BLaER1 (cell line): ENCODE measurements around the gene CFTR.

Source experiments
- H3K27ac ChIP-seq: shearing (Covaris generic); formaldehyde crosslinking; 2 replicates; pipeline ENCODE4 v1.8.1; 2022
- H3K27me3 ChIP-seq: shearing (Covaris generic); formaldehyde crosslinking; 2 replicates; pipeline ENCODE4 v1.8.1; 2022
- H3K36me3 ChIP-seq: shearing (Covaris generic); formaldehyde crosslinking; 2 replicates; pipeline ENCODE4 v1.8.1; 2022
- H3K4me1 ChIP-seq: shearing (Covaris generic); formaldehyde crosslinking; 2 replicates; pipeline ENCODE4 v1.8.1; 2022
- H3K4me2 ChIP-seq: shearing (Covaris generic); formaldehyde crosslinking; 2 replicates; pipeline ENCODE4 v1.8.1; 2022
- H3K4me3 ChIP-seq: shearing (Covaris generic); formaldehyde crosslinking; 2 replicates; pipeline ENCODE4 v1.8.1; 2022
- H3K9ac ChIP-seq: shearing (Covaris generic); formaldehyde crosslinking; 2 replicates; pipeline ENCODE4 v1.8.1; 2022
- H3K9me3 ChIP-seq: shearing (Covaris generic); formaldehyde crosslinking; 2 replicates; pipeline ENCODE4 v1.8.1; 2022
- H4K20me1 ChIP-seq: shearing (Covaris generic); formaldehyde crosslinking; 2 replicates; pipeline ENCODE4 v1.8.1; 2022
- Cebpa-rat ChIP-seq: shearing (Covaris generic); IDR thresholded peaks from 2 replicates; pipeline ENCODE4 v1.8.1; 2022

CFTR gene

DNA sequence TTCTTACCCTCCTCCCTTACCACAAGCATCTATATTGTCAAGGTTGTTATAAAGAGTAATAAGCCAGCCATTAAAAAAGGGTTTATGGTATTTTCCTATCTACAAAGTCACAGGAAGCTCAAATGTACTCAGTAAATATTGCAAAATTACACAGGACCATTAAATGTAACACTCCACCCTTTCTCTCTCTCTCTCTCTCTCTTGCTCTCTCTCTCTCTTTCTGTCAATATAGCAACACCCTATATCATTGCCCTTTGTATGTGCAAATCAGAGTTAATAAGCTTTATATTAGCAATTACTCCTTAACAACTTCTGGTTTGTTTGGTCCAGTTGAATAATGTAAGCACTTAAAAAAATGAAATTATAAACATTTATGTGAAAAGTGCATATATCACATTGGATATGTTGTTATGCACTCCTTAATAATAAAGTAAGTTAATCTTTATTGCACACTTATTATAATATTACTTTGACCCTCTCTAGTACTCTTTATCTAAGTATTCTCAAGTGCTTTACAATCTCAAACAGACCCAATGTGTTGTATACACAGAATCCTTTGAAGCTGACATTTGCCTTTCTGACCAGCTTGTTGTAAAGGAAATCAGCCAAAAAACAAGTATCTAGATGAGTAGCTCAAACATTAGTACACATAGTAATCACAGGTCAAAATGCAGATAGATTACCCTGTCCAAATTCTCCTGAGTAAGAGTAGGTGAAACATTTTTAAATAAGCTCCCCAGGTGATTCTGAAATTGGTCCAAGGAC is 93.2 kb downstream of the CFTR start:
- H3K27me3 ChIP-seq: no peaks in the 10 kb centered on the region

DNA sequence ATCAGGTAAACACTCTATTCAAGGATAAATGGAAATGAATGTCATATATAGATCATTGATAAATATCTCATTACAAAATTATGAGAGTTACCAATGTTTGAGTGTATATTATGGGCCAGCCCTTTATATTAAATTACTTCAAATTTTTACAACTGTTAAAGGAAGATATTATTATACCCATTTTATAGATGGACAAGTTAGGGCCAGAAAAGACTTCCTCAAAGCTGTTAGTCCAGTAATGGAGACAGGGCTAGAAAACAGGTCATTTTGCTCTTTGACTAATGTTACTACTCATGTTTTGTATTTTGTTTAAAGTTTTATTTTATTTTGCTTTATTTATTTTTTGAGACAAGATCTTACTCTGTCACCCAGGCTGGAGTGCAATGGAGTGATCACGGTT is 101.6 kb downstream of the CFTR start:
- no peaks in the 10 kb centered on the region for H3K27me3 ChIP-seq
- no peak overlapping the region for H3K4me3 ChIP-seq
- TF ChIP-seq Cebpa-rat: no peak
- H3K9me3 ChIP-seq: no peaks in the 10 kb centered on the region
- no peaks in the 10 kb centered on the region for H4K20me1 ChIP-seq
- H3K4me1 ChIP-seq: no peaks in the 10 kb centered on the region
- H3K36me3 ChIP-seq: no peaks in the 10 kb centered on the region
- no peak overlapping the region for H3K9ac ChIP-seq
- H3K27ac ChIP-seq: no peak overlapping the region
- H3K4me2 ChIP-seq: no peak overlapping the region

More for the DNA sequence above, 93.2 kb downstream of the CFTR start:
- no peak for TF ChIP-seq Cebpa-rat
- Histone ChIP-seq H3K4me2 (no peak overlapping the region), H3K27ac (no peak overlapping the region), H3K36me3 (no peaks in the 10 kb centered on the region), H3K9ac (no peak overlapping the region), H3K9me3 (no peaks in the 10 kb centered on the region), H3K4me3 (no peak overlapping the region), H3K4me1 (no peaks in the 10 kb centered on the region), H4K20me1 (no peaks in the 10 kb centered on the region)

DNA sequence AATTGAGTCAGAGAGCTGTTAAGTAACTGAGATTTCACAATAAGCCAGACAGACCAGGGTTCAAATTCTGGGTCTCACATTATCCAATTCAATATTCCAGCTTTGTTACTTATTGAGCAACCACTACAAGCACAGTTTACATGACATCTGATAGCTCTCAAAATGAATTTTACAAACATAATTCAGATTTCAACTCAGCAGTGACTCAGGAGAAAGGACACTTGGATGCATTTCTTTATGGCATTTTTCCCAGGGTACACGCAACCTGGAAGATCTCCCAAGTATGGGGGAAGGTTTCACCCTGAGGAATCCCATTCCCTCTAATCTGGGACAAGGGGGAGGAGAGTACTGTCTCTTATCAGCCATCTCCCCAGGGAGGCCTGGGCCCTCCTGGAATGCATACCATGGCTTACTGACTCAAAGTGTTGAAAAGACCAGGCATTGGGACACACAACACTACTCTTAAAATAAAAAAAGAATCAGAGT is 102.4 kb downstream of the CFTR start:
- Histone ChIP-seq H3K27me3 (no peaks in the 10 kb centered on the region), H3K9me3 (no peaks in the 10 kb centered on the region), H3K27ac (no peak overlapping the region), H3K4me3 (no peak overlapping the region), H3K4me1 (no peaks in the 10 kb centered on the region), H3K36me3 (no peaks in the 10 kb centered on the region), H3K9ac (no peak overlapping the region), H4K20me1 (no peaks in the 10 kb centered on the region), H3K4me2 (no peak overlapping the region)
- TF ChIP-seq Cebpa-rat: no peak

DNA sequence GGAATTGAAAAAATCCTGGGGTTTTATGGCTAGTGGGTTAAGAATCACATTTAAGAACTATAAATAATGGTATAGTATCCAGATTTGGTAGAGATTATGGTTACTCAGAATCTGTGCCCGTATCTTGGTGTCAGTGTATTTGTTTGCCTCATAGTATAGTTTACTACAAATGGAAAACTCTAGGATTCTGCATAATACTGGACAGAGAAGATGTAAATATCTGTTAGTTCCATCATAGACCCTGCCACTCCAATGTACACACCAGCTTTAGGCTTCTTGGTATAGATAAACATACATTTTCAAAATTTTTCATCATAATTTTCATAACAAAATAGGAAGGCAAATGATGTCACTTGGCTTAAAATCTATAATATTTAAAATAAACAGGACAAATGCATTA is 108.1 kb downstream of the CFTR start:
- no peak for TF ChIP-seq Cebpa-rat
- Histone ChIP-seq H3K36me3 (no peaks in the 10 kb centered on the region), H3K9me3 (no peaks in the 10 kb centered on the region), H3K4me1 (peaks cover 7% of the 10 kb centered on the region; the same call in 1 of the 2 replicates), H3K4me2 (peak overlapping the region; percentile 29), H4K20me1 (no peaks in the 10 kb centered on the region), H3K27me3 (no peaks in the 10 kb centered on the region), H3K9ac (no peak overlapping the region), H3K4me3 (no peak overlapping the region), H3K27ac (no peak overlapping the region)

DNA sequence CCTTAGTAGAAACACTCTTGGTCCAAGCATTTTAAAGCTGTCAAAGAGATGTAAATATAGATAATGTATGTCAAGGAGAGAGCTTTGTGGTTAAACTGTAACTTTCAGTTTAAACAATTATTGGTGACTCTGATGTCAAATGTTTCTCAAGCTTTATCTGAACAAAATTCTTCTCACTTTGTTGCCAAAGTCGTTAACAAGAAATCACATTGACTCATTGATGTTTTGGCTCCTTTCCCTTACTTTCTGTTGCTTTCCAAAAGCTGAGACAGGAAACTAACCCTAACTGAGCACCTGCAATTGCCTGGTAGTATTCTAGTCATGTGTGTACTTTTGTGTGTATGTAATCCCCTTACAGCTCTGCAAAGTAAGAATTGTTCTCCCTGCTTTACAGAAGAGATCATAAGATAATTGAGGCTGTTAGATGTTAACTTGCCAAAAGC is 108.5 kb downstream of the CFTR start:
- Histone ChIP-seq H3K4me2 (peak overlapping the region; percentile 29), H4K20me1 (no peaks in the 10 kb centered on the region), H3K4me3 (no peak overlapping the region), H3K9me3 (no peaks in the 10 kb centered on the region), H3K36me3 (no peaks in the 10 kb centered on the region), H3K4me1 (peaks cover 7% of the 10 kb centered on the region; the same call in 1 of the 2 replicates), H3K27me3 (no peaks in the 10 kb centered on the region), H3K9ac (no peak overlapping the region), H3K27ac (no peak overlapping the region)
- TF ChIP-seq Cebpa-rat: no peak

DNA sequence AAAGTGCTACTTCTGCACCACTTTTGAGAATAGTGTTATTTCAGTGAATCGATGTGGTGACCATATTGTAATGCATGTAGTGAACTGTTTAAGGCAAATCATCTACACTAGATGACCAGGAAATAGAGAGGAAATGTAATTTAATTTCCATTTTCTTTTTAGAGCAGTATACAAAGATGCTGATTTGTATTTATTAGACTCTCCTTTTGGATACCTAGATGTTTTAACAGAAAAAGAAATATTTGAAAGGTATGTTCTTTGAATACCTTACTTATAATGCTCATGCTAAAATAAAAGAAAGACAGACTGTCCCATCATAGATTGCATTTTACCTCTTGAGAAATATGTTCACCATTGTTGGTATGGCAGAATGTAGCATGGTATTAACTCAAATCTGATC is 110.4 kb downstream of the CFTR start:
- no peak overlapping the region for H3K4me3 ChIP-seq
- H3K36me3 ChIP-seq: no peaks in the 10 kb centered on the region
- no peak for TF ChIP-seq Cebpa-rat
- H3K27ac ChIP-seq: no peak overlapping the region
- peaks cover 7% of the 10 kb centered on the region; the same call in 1 of the 2 replicates for H3K4me1 ChIP-seq
- H3K27me3 ChIP-seq: no peaks in the 10 kb centered on the region
- no peak overlapping the region for H3K9ac ChIP-seq
- no peaks in the 10 kb centered on the region for H4K20me1 ChIP-seq
- H3K9me3 ChIP-seq: no peaks in the 10 kb centered on the region
- no peak overlapping the region for H3K4me2 ChIP-seq

DNA sequence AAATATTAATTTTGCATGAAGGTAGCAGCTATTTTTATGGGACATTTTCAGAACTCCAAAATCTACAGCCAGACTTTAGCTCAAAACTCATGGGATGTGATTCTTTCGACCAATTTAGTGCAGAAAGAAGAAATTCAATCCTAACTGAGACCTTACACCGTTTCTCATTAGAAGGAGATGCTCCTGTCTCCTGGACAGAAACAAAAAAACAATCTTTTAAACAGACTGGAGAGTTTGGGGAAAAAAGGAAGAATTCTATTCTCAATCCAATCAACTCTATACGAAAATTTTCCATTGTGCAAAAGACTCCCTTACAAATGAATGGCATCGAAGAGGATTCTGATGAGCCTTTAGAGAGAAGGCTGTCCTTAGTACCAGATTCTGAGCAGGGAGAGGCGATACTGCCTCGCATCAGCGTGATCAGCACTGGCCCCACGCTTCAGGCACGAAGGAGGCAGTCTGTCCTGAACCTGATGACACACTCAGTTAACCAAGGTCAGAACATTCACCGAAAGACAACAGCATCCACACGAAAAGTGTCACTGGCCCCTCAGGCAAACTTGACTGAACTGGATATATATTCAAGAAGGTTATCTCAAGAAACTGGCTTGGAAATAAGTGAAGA is 112.3 kb downstream of the CFTR start:
- Histone ChIP-seq H3K4me2 (no peak overlapping the region), H3K9me3 (peaks cover 7% of the 10 kb centered on the region), H3K9ac (no peak overlapping the region), H3K4me3 (no peak overlapping the region), H4K20me1 (no peaks in the 10 kb centered on the region), H3K27ac (no peak overlapping the region), H3K36me3 (no peaks in the 10 kb centered on the region), H3K4me1 (peaks cover 7% of the 10 kb centered on the region; the same call in 1 of the 2 replicates), H3K27me3 (no peaks in the 10 kb centered on the region)
- TF ChIP-seq Cebpa-rat: no peak

DNA sequence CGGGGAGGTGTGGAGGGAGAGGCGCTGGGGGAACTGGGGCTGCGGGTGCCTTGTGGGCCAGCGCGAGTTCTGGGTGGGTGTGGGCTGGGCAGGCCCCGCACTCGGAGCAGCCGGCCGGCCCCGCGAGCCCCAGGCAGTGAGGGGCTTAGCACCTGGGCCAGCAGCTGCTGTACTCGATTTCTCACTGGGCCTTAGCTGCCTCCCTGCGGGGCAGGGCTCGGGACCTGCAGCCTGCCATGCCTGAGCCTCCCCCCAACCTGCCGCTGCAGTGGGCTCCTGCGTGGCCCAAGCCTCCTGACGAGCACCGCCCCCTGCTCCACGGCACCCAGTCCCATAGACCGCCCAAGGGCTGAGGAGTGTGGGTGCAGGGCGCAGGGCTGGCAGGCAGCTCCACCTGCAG is 116.3 kb downstream of the CFTR start:
- H3K4me2 ChIP-seq: no peak overlapping the region
- no peak overlapping the region for H3K4me3 ChIP-seq
- H3K4me1 ChIP-seq: no peaks in the 10 kb centered on the region
- H3K9ac ChIP-seq: no peak overlapping the region
- TF ChIP-seq Cebpa-rat: no peak
- H4K20me1 ChIP-seq: no peaks in the 10 kb centered on the region
- peaks cover 7% of the 10 kb centered on the region for H3K9me3 ChIP-seq
- H3K27me3 ChIP-seq: no peaks in the 10 kb centered on the region
- H3K36me3 ChIP-seq: no peaks in the 10 kb centered on the region
- H3K27ac ChIP-seq: no peak overlapping the region

DNA sequence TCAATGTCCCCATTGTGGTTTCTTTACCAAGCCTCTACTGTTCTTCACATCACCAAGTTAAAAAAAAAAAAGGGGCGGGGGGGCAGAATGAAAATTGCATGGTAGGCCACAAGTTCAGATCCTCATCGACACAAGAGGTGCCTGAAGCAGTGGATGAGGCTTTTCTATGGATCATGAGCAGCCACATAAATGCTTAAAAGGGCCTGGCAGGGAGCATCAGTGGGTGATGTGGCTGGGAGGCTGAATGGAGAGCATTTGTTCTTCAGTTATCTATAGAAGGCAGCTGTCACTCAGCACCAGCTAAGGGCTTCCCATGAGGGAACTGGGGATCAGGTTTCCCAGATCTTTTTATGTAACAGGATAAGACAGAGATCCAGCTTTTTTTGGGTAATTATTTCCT is 117.9 kb downstream of the CFTR start:
- H3K9ac ChIP-seq: no peak overlapping the region
- H3K4me2 ChIP-seq: no peak overlapping the region
- TF ChIP-seq Cebpa-rat: no peak
- H3K27me3 ChIP-seq: no peaks in the 10 kb centered on the region
- H3K27ac ChIP-seq: no peak overlapping the region
- no peaks in the 10 kb centered on the region for H3K36me3 ChIP-seq
- no peak overlapping the region for H3K4me3 ChIP-seq
- no peaks in the 10 kb centered on the region for H4K20me1 ChIP-seq
- no peaks in the 10 kb centered on the region for H3K4me1 ChIP-seq
- peaks cover 7% of the 10 kb centered on the region for H3K9me3 ChIP-seq

DNA sequence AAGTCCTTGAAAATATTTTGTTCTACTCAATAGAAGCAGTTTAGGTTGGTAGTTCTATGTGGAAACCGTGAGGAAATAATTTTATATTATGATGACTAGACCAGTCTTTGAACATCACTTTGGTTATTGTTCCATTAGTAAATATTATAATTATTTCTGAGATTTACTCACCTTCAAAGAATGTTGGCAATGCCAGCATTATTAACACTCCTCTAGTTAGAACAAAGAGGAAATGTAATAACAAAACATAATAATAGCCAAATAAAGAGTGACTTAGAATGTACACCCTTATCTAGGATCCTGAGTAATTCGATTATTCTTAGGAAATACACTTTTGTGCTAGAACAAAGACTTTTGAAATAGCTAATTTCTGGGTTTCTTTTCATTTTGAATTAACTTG is 121.1 kb downstream of the CFTR start:
- peaks cover 5% of the 10 kb centered on the region for H3K9me3 ChIP-seq
- TF ChIP-seq Cebpa-rat: no peak
- H3K4me2 ChIP-seq: no peak overlapping the region
- no peak overlapping the region for H3K27ac ChIP-seq
- H3K4me1 ChIP-seq: no peaks in the 10 kb centered on the region
- no peak overlapping the region for H3K9ac ChIP-seq
- H3K27me3 ChIP-seq: no peaks in the 10 kb centered on the region
- no peak overlapping the region for H3K4me3 ChIP-seq
- no peaks in the 10 kb centered on the region for H3K36me3 ChIP-seq
- H4K20me1 ChIP-seq: no peaks in the 10 kb centered on the region
